Esophagus (tissue), 2 donors: ENCODE measurements around the gene FAM135A. TPM values are rescaled to one million over a fixed set of nuclear protein-coding genes. Genes with fewer than 3 reads are reported as not detected.

Experiments used
- H3K27ac ChIP-seq, 2 donors: one replicate each; pipeline ENCODE4 v1.5.1; 2013; ENCODE audit warnings: low read depth in 2 of 2, mild to moderate bottlenecking in 2 of 2, inconsistent platforms in 1 of 2, low read length in 1 of 2, moderate library complexity in 1 of 2
- H3K27me3 ChIP-seq, 2 donors: one replicate each; pipeline ENCODE4 v1.6.1; 2013; ENCODE audit warnings: low read length in 2 of 2, control low read depth in 1 of 2, mild to moderate bottlenecking in 1 of 2; ENCODE audit not compliant: insufficient read depth in 2 of 2, control insufficient read depth in 1 of 2
- H3K36me3 ChIP-seq, 2 donors: one replicate each; pipeline ENCODE4 v1.6.1; 2013; ENCODE audit warnings: low read length in 1 of 2; ENCODE audit not compliant: control insufficient read depth in 2 of 2, insufficient read depth in 2 of 2
- H3K4me1 ChIP-seq, 2 donors: one replicate each; pipeline ENCODE4 v1.6.1; 2013; ENCODE audit warnings: low read length in 1 of 2; ENCODE audit not compliant: control insufficient read depth in 2 of 2, insufficient read depth in 2 of 2
- H3K4me3 ChIP-seq, 2 donors: one replicate each; pipeline ENCODE4 v1.5.1; 2013; ENCODE audit warnings: low read length in 2 of 2, mild to moderate bottlenecking in 2 of 2, low read depth in 1 of 2, moderate library complexity in 1 of 2
- H3K9me3 ChIP-seq, 2 donors: one replicate each; pipeline ENCODE4 v1.6.1; 2013; ENCODE audit warnings: mild to moderate bottlenecking in 2 of 2, low read depth in 1 of 2, low read length in 1 of 2, moderate library complexity in 1 of 2; ENCODE audit not compliant: control insufficient read depth in 2 of 2, insufficient read depth in 1 of 2
- WGBS, 2 donors: extraction: QIAGEN DNeasy Blood & Tissue Kit; methylation state at CpG; one replicate each; pipeline ENCODE4 v1.1.7; 2013; 5-methylcytosine and 5-hydroxymethylcytosine counted together
- polyA plus RNA-seq, 2 donors: library from polyadenylated mRNA; stranded (reverse); fragments of 200-250 nt; gene quantifications; one replicate each; pipeline ENCODE4 v1.2.3, GENCODE V29; 2013
- donor health status: healthy with polysubstance abuse.
- donor health status: Bipolar disorder and iron deficiency.

FAM135A gene
- polyA plus RNA-seq, 2 donors = 40.9 to 46.6 TPM

GRCh38 chr6:70518723-70519122 is 105.4 kb downstream of the FAM135A start:
- no peaks in the 10 kb centered on the region for H3K36me3 ChIP-seq
- no peak overlapping the region for H3K4me3 ChIP-seq
- H3K27ac ChIP-seq = no peak overlapping the region
- WGBS, 2 donors = 77 to 83% methylated on average over 3 of the region's 3 CpGs
- H3K4me1 ChIP-seq = no peaks in the 10 kb centered on the region
- H3K9me3 ChIP-seq = no peaks in the 10 kb centered on the region
- H3K27me3 ChIP-seq = no peaks in the 10 kb centered on the region

GRCh38 chr6:70520575-70520974 is 107.3 kb downstream of the FAM135A start:
- no peaks in the 10 kb centered on the region for H3K9me3 ChIP-seq
- no peak overlapping the region for H3K27ac ChIP-seq
- H3K27me3 ChIP-seq = no peaks in the 10 kb centered on the region
- H3K36me3 ChIP-seq = no peaks in the 10 kb centered on the region
- H3K4me3 ChIP-seq = no peak overlapping the region
- H3K4me1 ChIP-seq = no peaks in the 10 kb centered on the region

GRCh38 chr6:70524721-70525286 is 111.5 kb downstream of the FAM135A start:
- Histone ChIP-seq H3K27me3 (no peaks in the 10 kb centered on the region), H3K27ac (no peak overlapping the region), H3K4me1 (no peaks in the 10 kb centered on the region), H3K36me3 (no peaks in the 10 kb centered on the region), H3K4me3 (no peak overlapping the region), H3K9me3 (no peaks in the 10 kb centered on the region)
- 80 to 92% methylated on average over 4 of the region's 4 CpGs for WGBS, 2 donors

GRCh38 chr6:70527071-70527737 is 113.9 kb downstream of the FAM135A start:
- 83 to 85% methylated on average over 5 of the region's 5 CpGs for WGBS, 2 donors
- H3K9me3 ChIP-seq = no peaks in the 10 kb centered on the region
- no peaks in the 10 kb centered on the region for H3K27me3 ChIP-seq
- H3K4me1 ChIP-seq = no peaks in the 10 kb centered on the region
- no peaks in the 10 kb centered on the region for H3K36me3 ChIP-seq
- no peak overlapping the region for H3K4me3 ChIP-seq
- H3K27ac ChIP-seq = no peak overlapping the region

GRCh38 chr6:70530023-70530422 is 116.7 kb downstream of the FAM135A start:
- H3K36me3 ChIP-seq = peaks cover under 1 to 3% of the 10 kb centered on the region in 2 donors
- no peaks in the 10 kb centered on the region for H3K4me1 ChIP-seq
- no peaks in the 10 kb centered on the region for H3K27me3 ChIP-seq
- no peak overlapping the region for H3K27ac ChIP-seq
- no peak overlapping the region for H3K4me3 ChIP-seq
- WGBS, 2 donors = 93 to 97% methylated on average over 2 of the region's 2 CpGs
- no peaks in the 10 kb centered on the region for H3K9me3 ChIP-seq

GRCh38 chr6:70531133-70531532 is 117.8 kb downstream of the FAM135A start:
- no peaks in the 10 kb centered on the region for H3K4me1 ChIP-seq
- no peak overlapping the region for H3K4me3 ChIP-seq
- WGBS, 2 donors = 89% methylated on average over 1 of the region's 1 CpG
- no peaks in the 10 kb centered on the region for H3K9me3 ChIP-seq
- no peak overlapping the region for H3K27ac ChIP-seq
- H3K36me3 ChIP-seq = peaks cover 3 to 5% of the 10 kb centered on the region in 2 donors
- H3K27me3 ChIP-seq = no peaks in the 10 kb centered on the region

- peaks cover 3 to 5% of the 10 kb centered on the region in 2 donors for H3K36me3 ChIP-seq
- no peak overlapping the region for H3K4me3 ChIP-seq
- H3K27me3 ChIP-seq = no peaks in the 10 kb centered on the region
- H3K4me1 ChIP-seq = no peaks in the 10 kb centered on the region
- H3K27ac ChIP-seq = no peak overlapping the region
- no peaks in the 10 kb centered on the region for H3K9me3 ChIP-seq
- 82 to 91% methylated on average over 1 of the region's 1 CpG for WGBS, 2 donors
Measured at GRCh38 chr6:70537266-70537665, 124.0 kb downstream of the FAM135A start.

- Histone ChIP-seq H3K4me3 (no peak overlapping the region), H3K9me3 (no peaks in the 10 kb centered on the region), H3K36me3 (peaks cover 3 to 5% of the 10 kb centered on the region in 2 donors), H3K27ac (no peak overlapping the region), H3K4me1 (no peaks in the 10 kb centered on the region), H3K27me3 (no peaks in the 10 kb centered on the region)
- 94% methylated on average over 1 of the region's 1 CpG for WGBS, 2 donors
Measured at GRCh38 chr6:70538376-70538775, 125.1 kb downstream of the FAM135A start.

GRCh38 chr6:70547313-70547712 is 134.0 kb downstream of the FAM135A start:
- no peaks in the 10 kb centered on the region for H3K4me1 ChIP-seq

GRCh38 chr6:70547905-70548304 is 134.6 kb downstream of the FAM135A start:
- H3K9me3 ChIP-seq = no peaks in the 10 kb centered on the region
- WGBS, 2 donors = 91 to 92% methylated on average over 3 of the region's 3 CpGs

More at GRCh38 chr6:70547313-70547712, 134.0 kb downstream of the FAM135A start:
- no peaks in the 10 kb centered on the region for H3K9me3 ChIP-seq
- no peak overlapping the region for H3K27ac ChIP-seq
- H3K27me3 ChIP-seq = no peaks in the 10 kb centered on the region
- no peak overlapping the region for H3K4me3 ChIP-seq
- no peaks in the 10 kb centered on the region for H3K36me3 ChIP-seq

More at GRCh38 chr6:70547905-70548304, 134.6 kb downstream of the FAM135A start:
- Histone ChIP-seq H3K36me3 (no peaks in the 10 kb centered on the region), H3K4me1 (no peaks in the 10 kb centered on the region), H3K27me3 (no peaks in the 10 kb centered on the region), H3K27ac (no peak overlapping the region), H3K4me3 (no peak overlapping the region)
